PC-9 (cell line): ENCODE data around the gene GCGR.

ENCODE experiments used
- EZH2 ChIP-seq: fragments of 200-600 bp; sonication (generic); IDR thresholded peaks from 2 replicates; pipeline ENCODE4 v1.8.0; 2017; ENCODE audit warnings: antibody characterized with exemption, low read depth
- TF ChIP-seq, protein P1 (sequence below): fragments of 200-600 bp; sonication (generic); conservative IDR thresholded peaks from 2 replicates; pipeline ENCODE4 v1.6.1; 2017; ENCODE audit warnings: mixed run types, antibody characterized with exemption, mild to moderate bottlenecking, moderate library complexity

DNA sequence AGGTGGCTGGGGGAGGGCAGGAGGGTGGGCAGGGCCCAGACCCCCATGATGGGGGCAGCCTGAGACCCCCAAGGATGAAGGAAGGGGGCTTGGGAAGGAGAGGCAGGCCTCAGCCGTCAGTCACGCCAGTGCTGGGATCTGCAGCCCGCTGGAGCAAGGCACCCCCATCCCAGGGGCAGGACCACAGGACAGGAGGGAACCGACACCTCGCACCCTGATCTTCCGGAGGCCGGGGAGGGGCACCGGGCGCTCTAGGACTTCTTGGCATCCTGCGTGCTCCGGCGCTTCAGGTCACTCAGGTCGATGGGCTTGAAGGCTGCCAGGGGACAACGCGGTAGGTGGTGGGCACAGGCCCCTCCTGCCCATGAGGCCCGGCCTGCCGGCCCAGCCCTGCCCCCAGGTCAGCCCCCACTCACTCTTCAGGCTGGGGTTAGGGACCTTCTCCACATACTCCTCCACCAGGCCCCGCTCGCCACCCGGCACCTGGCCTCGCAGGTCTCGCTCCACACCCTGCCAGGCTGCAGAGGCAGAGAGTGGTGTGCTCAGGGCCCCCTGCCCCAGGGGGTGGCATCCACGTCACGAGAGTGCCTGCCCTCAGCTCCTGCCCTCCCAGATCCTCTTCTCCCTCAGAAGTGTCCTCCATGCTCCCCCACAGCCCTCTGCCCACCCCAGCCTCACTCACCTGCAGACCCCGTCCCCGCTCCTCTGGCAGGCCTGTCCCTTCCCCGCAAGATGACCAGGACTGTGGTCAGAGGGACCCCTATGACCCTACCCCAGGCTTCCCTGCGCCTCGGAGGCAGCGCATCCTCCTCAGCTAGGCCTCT lies 19.3 kb downstream of the GCGR start:
- TF ChIP-seq, protein P1, sequence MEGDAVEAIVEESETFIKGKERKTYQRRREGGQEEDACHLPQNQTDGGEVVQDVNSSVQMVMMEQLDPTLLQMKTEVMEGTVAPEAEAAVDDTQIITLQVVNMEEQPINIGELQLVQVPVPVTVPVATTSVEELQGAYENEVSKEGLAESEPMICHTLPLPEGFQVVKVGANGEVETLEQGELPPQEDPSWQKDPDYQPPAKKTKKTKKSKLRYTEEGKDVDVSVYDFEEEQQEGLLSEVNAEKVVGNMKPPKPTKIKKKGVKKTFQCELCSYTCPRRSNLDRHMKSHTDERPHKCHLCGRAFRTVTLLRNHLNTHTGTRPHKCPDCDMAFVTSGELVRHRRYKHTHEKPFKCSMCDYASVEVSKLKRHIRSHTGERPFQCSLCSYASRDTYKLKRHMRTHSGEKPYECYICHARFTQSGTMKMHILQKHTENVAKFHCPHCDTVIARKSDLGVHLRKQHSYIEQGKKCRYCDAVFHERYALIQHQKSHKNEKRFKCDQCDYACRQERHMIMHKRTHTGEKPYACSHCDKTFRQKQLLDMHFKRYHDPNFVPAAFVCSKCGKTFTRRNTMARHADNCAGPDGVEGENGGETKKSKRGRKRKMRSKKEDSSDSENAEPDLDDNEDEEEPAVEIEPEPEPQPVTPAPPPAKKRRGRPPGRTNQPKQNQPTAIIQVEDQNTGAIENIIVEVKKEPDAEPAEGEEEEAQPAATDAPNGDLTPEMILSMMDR, result no peak
- TF ChIP-seq EZH2, result no peak
